CD4-positive, alpha-beta T cell (primary cell): ENCODE data around the gene FAAP24. TPM values are rescaled to one million over a fixed set of nuclear protein-coding genes. Genes with fewer than 3 reads are reported as not detected.
"Not testable (repeated sequence)": the region's sequence is repeated elsewhere in the genome, so short reads cannot be mapped to it uniquely, and the experiment has no call there.

Experiments
- ATAC-seq: fragments of 200-7000 bp; cut with Tn5 transposase; one replicate; pipeline ENCODE4 v1.10.0; 2022; ENCODE audit warnings: mild to moderate bottlenecking; ENCODE audit not compliant: poor library complexity
- CTCF ChIA-PET: fragments of 350-600 bp; sonication (Branson Sonifier 250); formaldehyde crosslinking; loops from one replicate; lab custom pipeline; 2021; ENCODE audit warnings: antibody characterized with exemption, inconsistent platforms; lab: Charles Lee
- POLR2A ChIA-PET: fragments of 350-600 bp; sonication (Branson Sonifier 250); formaldehyde crosslinking; loops from one replicate; lab custom pipeline; 2021; ENCODE audit warnings: antibody characterized with exemption, inconsistent platforms; lab: Charles Lee
- DNase-seq, 14 experiments: peaks; one replicate each; pipeline ENCODE4 v3.0.0-alpha.2; 2013 to 2020; ENCODE audit warnings: mixed read lengths in 2 of 14
- H3K27ac ChIP-seq, 2 donors: one replicate each; pipeline versions ENCODE4 v1.5.1 to v1.7.0; 2013; ENCODE audit warnings: low read length in 2 of 2, low read depth in 1 of 2, mild to moderate bottlenecking in 1 of 2
- H3K27me3 ChIP-seq, 2 experiments: 1 replicate in 1 of 2; 2 replicates in 1 of 2; pipeline versions ENCODE4 v1.6.1 to v1.7.0; 2013; ENCODE audit warnings: low read length in 2 of 2, control low read depth in 1 of 2, mild to moderate bottlenecking in 1 of 2, moderate library complexity in 1 of 2; ENCODE audit not compliant: insufficient read depth in 2 of 2, control insufficient read depth in 1 of 2
- H3K36me3 ChIP-seq: one replicate; pipeline ENCODE4 v1.6.1; 2013; ENCODE audit warnings: low read length, control low read depth; ENCODE audit not compliant: insufficient read depth
- H3K4me1 ChIP-seq: one replicate; pipeline ENCODE4 v1.6.1; 2013; ENCODE audit warnings: low read length, control low read depth; ENCODE audit not compliant: insufficient read depth
- H3K4me3 ChIP-seq: one replicate; pipeline ENCODE4 v1.5.1; 2013; ENCODE audit warnings: mild to moderate bottlenecking, low read length, moderate library complexity
- H3K9me3 ChIP-seq, 2 experiments: 1 replicate in 1 of 2; 2 replicates in 1 of 2; pipeline versions ENCODE4 v1.6.1 to v1.7.0; 2013; ENCODE audit warnings: low read length in 2 of 2, mild to moderate bottlenecking in 2 of 2, control low read depth in 1 of 2, moderate library complexity in 1 of 2; ENCODE audit not compliant: control insufficient read depth in 1 of 2, insufficient read depth in 1 of 2
- H3K27ac Mint-ChIP-seq: one replicate; pipeline ENCODE4 v1.8.0; 2020; ENCODE audit warnings: mixed read lengths
- H3K27me3 Mint-ChIP-seq: one replicate; pipeline ENCODE4 v1.8.0; 2021; ENCODE audit warnings: mixed read lengths
- H3K36me3 Mint-ChIP-seq: one replicate; pipeline ENCODE4 v1.8.0; 2021; ENCODE audit warnings: low read depth, mixed read lengths
- H3K4me1 Mint-ChIP-seq: one replicate; pipeline ENCODE4 v1.8.0; 2021; ENCODE audit warnings: low read depth, mixed read lengths
- H3K4me3 Mint-ChIP-seq: one replicate; pipeline ENCODE4 v1.8.0; 2020; ENCODE audit warnings: mild to moderate bottlenecking, mixed read lengths
- H3K9me3 Mint-ChIP-seq: one replicate; pipeline ENCODE4 v1.8.0; 2020; ENCODE audit warnings: mixed read lengths
- intact Hi-C, 2 experiments: fragments of 100-400 bp; cut with DNase I in 1 of 2; cut with micrococcal nuclease in 1 of 2; formaldehyde crosslinking; loops; one replicate each; pipeline versions ENCODE4 v1.15.1 to v1.9.0; 2023 to 2025; cut with DNase I, micrococcal nuclease
- total RNA-seq, 174 experiments: library from RNA in 2 of 174; stranded (reverse) in 2 of 174; gene quantifications; one replicate each; pipeline ENCODE4 v1.2.3 and lab custom pipeline; 2021 to 2026
- TF ChIP-seq, protein P1 (sequence below): fragments of 200-600 bp; IDR thresholded peaks from one replicate; pipeline ENCODE4 v1.8.0; 2022; ENCODE audit warnings: antibody characterized with exemption, mild to moderate bottlenecking

Gene FAAP24
- total RNA-seq, 2 experiments from 2014 or later, result 0.91 to 1.4 TPM

GRCh38 chr19:32988724-32989123 lies 16.7 kb downstream of the FAAP24 start:
- intact Hi-C loops, result no loop called here
- Mint-ChIP-seq H3K27me3 (no peaks in the 10 kb centered on the region), H3K4me1 (no peaks in the 10 kb centered on the region), H3K27ac (no peak overlapping the region), H3K36me3 (no peaks in the 10 kb centered on the region), H3K4me3 (no peak overlapping the region), H3K9me3 (no peaks in the 10 kb centered on the region)
- Histone ChIP-seq H3K4me3 (no peak overlapping the region), H3K27me3 (no peaks in the 10 kb centered on the region), H3K36me3 (no peaks in the 10 kb centered on the region), H3K27ac (no peak overlapping the region), H3K9me3 (no peaks in the 10 kb centered on the region), H3K4me1 (no peaks in the 10 kb centered on the region)
- ATAC-seq, result no peak
- TF ChIP-seq, protein P1, sequence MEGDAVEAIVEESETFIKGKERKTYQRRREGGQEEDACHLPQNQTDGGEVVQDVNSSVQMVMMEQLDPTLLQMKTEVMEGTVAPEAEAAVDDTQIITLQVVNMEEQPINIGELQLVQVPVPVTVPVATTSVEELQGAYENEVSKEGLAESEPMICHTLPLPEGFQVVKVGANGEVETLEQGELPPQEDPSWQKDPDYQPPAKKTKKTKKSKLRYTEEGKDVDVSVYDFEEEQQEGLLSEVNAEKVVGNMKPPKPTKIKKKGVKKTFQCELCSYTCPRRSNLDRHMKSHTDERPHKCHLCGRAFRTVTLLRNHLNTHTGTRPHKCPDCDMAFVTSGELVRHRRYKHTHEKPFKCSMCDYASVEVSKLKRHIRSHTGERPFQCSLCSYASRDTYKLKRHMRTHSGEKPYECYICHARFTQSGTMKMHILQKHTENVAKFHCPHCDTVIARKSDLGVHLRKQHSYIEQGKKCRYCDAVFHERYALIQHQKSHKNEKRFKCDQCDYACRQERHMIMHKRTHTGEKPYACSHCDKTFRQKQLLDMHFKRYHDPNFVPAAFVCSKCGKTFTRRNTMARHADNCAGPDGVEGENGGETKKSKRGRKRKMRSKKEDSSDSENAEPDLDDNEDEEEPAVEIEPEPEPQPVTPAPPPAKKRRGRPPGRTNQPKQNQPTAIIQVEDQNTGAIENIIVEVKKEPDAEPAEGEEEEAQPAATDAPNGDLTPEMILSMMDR, result no peak
- DNase-seq, result no peak
- ChIA-PET POLR2A (no interaction called here), CTCF (no interaction called here)

DNA sequence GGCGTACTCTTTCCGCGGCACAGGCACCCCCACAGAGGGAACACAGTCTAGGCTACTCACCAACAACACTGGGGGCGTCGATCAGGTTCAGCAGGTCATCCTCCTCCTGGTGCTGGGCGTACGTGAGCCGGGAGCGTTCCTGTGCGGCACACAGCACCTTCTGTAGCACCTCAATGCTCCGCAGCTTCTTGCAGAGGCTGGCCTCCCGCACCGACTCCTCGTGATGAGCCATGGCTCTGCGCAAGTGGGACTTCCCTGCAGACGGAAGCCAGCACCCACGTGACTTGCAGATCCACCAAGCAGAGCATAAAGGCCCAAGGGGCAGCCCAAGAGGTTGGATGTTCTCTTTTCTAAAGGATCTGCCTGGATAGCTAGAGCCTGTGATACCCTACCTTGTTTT lies 23.9 kb downstream of the FAAP24 start:
- H3K9me3 ChIP-seq, H3K27me3 ChIP-seq, DNase-seq, H3K4me3 Mint-ChIP-seq, CTCF ChIA-PET, H3K36me3 Mint-ChIP-seq, H3K27ac Mint-ChIP-seq, POLR2A ChIA-PET, H3K27ac ChIP-seq, H3K9me3 Mint-ChIP-seq, intact Hi-C loops, H3K27me3 Mint-ChIP-seq, ATAC-seq, H3K4me3 ChIP-seq, H3K36me3 ChIP-seq: not testable (repeated sequence)
- H3K4me1 ChIP-seq, result peaks cover 14% of the 10 kb centered on the region
- peaks cover 17% of the 10 kb centered on the region for H3K4me1 Mint-ChIP-seq

- H3K4me3 Mint-ChIP-seq, CTCF ChIA-PET, H3K27me3 ChIP-seq, H3K36me3 ChIP-seq, H3K4me3 ChIP-seq, H3K9me3 ChIP-seq, POLR2A ChIA-PET, H3K36me3 Mint-ChIP-seq, ATAC-seq, DNase-seq, H3K27ac Mint-ChIP-seq, H3K27ac ChIP-seq, H3K27me3 Mint-ChIP-seq, H3K9me3 Mint-ChIP-seq, intact Hi-C loops: not testable (repeated sequence)
- peaks cover 17% of the 10 kb centered on the region for H3K4me1 Mint-ChIP-seq
- peaks cover 18% of the 10 kb centered on the region for H3K4me1 ChIP-seq
Observed at GRCh38 chr19:32997061-32997464, 25.0 kb downstream of the FAAP24 start.

DNA sequence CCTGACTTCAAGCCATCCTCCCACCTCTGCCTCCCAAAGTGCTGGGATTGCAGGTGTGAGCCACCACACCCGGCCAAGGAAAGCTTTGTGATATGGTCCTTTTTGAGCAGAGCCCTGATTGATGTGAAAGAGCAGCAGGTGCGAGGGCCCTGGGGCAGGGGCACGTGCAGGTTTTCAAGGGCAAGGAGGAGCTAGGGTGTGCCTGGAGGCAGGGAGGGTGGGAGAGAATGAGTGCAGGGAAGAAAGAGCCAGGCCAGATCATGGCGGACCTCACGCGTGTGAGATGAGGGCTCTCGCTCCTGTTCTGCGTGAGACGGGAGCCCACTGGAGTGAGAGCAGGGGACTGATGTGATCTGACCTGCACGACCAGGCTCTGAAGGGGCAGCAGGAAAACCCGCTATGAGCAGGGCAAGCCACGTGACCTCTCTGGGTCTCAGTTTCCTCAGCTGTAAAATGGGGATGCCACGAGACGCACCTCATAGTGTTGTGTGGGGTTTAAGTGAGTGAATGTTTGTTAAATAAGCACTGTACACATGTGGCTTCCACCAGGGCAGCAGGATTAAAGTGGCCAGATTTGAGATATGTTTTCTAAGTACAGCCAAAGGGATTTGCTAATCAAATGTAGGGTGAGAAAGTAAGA lies 25.8 kb downstream of the FAAP24 start:
- CTCF ChIA-PET, result no interaction called here
- H3K4me3 Mint-ChIP-seq, result no peak overlapping the region
- no peak overlapping the region for H3K4me3 ChIP-seq
- no peaks in the 10 kb centered on the region for H3K36me3 Mint-ChIP-seq
- H3K27ac Mint-ChIP-seq, result no peak overlapping the region
- ATAC-seq, result no peak
- H3K36me3 ChIP-seq, result no peaks in the 10 kb centered on the region
- TF ChIP-seq, protein P1, result no peak
- H3K27me3 Mint-ChIP-seq, result no peaks in the 10 kb centered on the region
- peaks cover 18% of the 10 kb centered on the region for H3K4me1 ChIP-seq
- intact Hi-C loops, result no loop called here
- H3K4me1 Mint-ChIP-seq, result peaks cover 17% of the 10 kb centered on the region
- DNase-seq, result no peak
- H3K27me3 ChIP-seq, result no peaks in the 10 kb centered on the region
- no peaks in the 10 kb centered on the region for H3K9me3 ChIP-seq
- no peak overlapping the region for H3K27ac ChIP-seq
- POLR2A ChIA-PET, result no interaction called here
- H3K9me3 Mint-ChIP-seq, result no peaks in the 10 kb centered on the region
